SK-N-MC (cell line): ENCODE results near the gene GALR1.

Experiments
- EZH2 ChIP-seq: fragments of 200-600 bp; sonication (generic); IDR thresholded peaks from one replicate; pipeline ENCODE4 v1.6.1; 2017; ENCODE audit warnings: antibody characterized with exemption
- FOXP2 ChIP-seq: optimal IDR thresholded peaks from 2 replicates; pipeline ENCODE3; 2011; ENCODE audit warnings: mild to moderate bottlenecking, moderate library complexity; ENCODE audit not compliant: insufficient read depth; ENCODE audit errors: extremely low read length, control extremely low read depth
- POLR2AphosphoS5 ChIP-seq: IDR thresholded peaks from 2 replicates; pipeline ENCODE4 v1.6.1; 2012; ENCODE audit warnings: mild to moderate bottlenecking, low read depth, low read length, borderline replicate concordance

GRCh38 chr18:77203071-77203470 lies 46.6 kb upstream of the GALR1 start:
- TF ChIP-seq EZH2 (no peak), POLR2AphosphoS5 (no peak), FOXP2 (no peak)
